ENCODE results near the gene HLA-B.

HLA-B gene

GRCh38 chr6:31305703-31306219 lies 51.2 kb downstream of the HLA-B start:
- DNase-seq (ENCODE audit: low spot score), result no peak

- no peak for DNase-seq (ENCODE audit: low spot score)
Observed at GRCh38 chr6:31304683-31305082, 52.3 kb downstream of the HLA-B start.
